Mesenchymal stem cell (in vitro differentiated cells and primary cell): Measurements from ENCODE around the gene IGSF22.

Source experiments
- DNase-seq: peaks from one replicate; pipeline ENCODE4 v3.0.0-alpha.2; 2013
- H2AFZ ChIP-seq: one replicate; pipeline ENCODE4 v1.6.1; 2013; ENCODE audit warnings: low read depth, mild to moderate bottlenecking, control low read depth, inconsistent platforms, low read length, moderate library complexity
- H2AK5ac ChIP-seq: 2 replicates; pipeline ENCODE4 v1.6.1; 2013; ENCODE audit warnings: low read length, moderate library complexity, mild to moderate bottlenecking, inconsistent platforms; ENCODE audit not compliant: severe bottlenecking
- H2BK120ac ChIP-seq: one replicate; pipeline ENCODE4 v1.6.1; 2013; ENCODE audit warnings: low read depth, mild to moderate bottlenecking, inconsistent platforms, low read length, moderate library complexity
- H2BK12ac ChIP-seq, 2 experiments: one replicate each; pipeline ENCODE4 v1.6.1; 2013; ENCODE audit warnings: inconsistent platforms in 2 of 2, low read length in 2 of 2, mild to moderate bottlenecking in 2 of 2, moderate library complexity in 2 of 2, control low read depth in 1 of 2
- H2BK15ac ChIP-seq: one replicate; pipeline ENCODE4 v1.6.1; 2013; ENCODE audit warnings: mild to moderate bottlenecking, low read depth, inconsistent platforms; ENCODE audit not compliant: poor library complexity, severe bottlenecking
- H2BK5ac ChIP-seq: 2 replicates; pipeline ENCODE4 v1.6.1; 2013; ENCODE audit warnings: low read depth, mild to moderate bottlenecking, low read length, control low read depth, inconsistent platforms; ENCODE audit not compliant: poor library complexity, severe bottlenecking
- H3K14ac ChIP-seq, 2 experiments: one replicate each; pipeline ENCODE4 v1.6.1; 2013; ENCODE audit warnings: inconsistent platforms in 2 of 2, low read length in 2 of 2, control low read depth in 1 of 2, mild to moderate bottlenecking in 1 of 2, moderate library complexity in 1 of 2
- H3K18ac ChIP-seq, 2 experiments: one replicate each; pipeline ENCODE4 v1.6.1; 2013; ENCODE audit warnings: inconsistent platforms in 2 of 2, low read length in 2 of 2, control low read depth in 1 of 2, low read depth in 1 of 2, mild to moderate bottlenecking in 1 of 2
- H3K23ac ChIP-seq, 2 experiments: one replicate each; pipeline ENCODE4 v1.6.1; 2013; ENCODE audit warnings: inconsistent platforms in 2 of 2, low read length in 2 of 2, mild to moderate bottlenecking in 2 of 2, moderate library complexity in 2 of 2, control low read depth in 1 of 2
- H3K27ac ChIP-seq: 2 replicates; pipeline ENCODE4 v1.5.1; 2013; ENCODE audit warnings: mild to moderate bottlenecking, moderate library complexity, low read length, control low read depth, inconsistent platforms; ENCODE audit not compliant: poor library complexity, severe bottlenecking
- H3K27me3 ChIP-seq, 2 experiments: 2 replicates each; pipeline versions ENCODE4 v1.6.1 to v1.7.0; 2013; ENCODE audit warnings: low read length in 2 of 2, mild to moderate bottlenecking in 2 of 2, moderate library complexity in 2 of 2, control low read depth in 1 of 2, inconsistent platforms in 1 of 2; ENCODE audit not compliant: control insufficient read depth in 1 of 2, insufficient read depth in 1 of 2
- H3K36me3 ChIP-seq, 2 experiments: 2 replicates each; pipeline versions ENCODE4 v1.6.1 to v1.7.0; 2013; ENCODE audit warnings: low read length in 2 of 2, control low read depth in 1 of 2, inconsistent platforms in 1 of 2, low read depth in 1 of 2, mild to moderate bottlenecking in 1 of 2; ENCODE audit not compliant: insufficient read depth in 2 of 2, control insufficient read depth in 1 of 2
- H3K4ac ChIP-seq, 2 experiments: one replicate each; pipeline ENCODE4 v1.6.1; 2013; ENCODE audit warnings: inconsistent platforms in 2 of 2, low read length in 2 of 2, mild to moderate bottlenecking in 2 of 2, moderate library complexity in 2 of 2, control low read depth in 1 of 2, low read depth in 1 of 2
- H3K4me1 ChIP-seq: 2 replicates; pipeline ENCODE4 v1.6.1; 2013; ENCODE audit warnings: low read depth, low read length, control low read depth; ENCODE audit not compliant: control insufficient read depth, insufficient read depth
- H3K4me2 ChIP-seq: 2 replicates; pipeline ENCODE4 v1.6.1; 2013; ENCODE audit warnings: low read length, mild to moderate bottlenecking, inconsistent platforms; ENCODE audit not compliant: poor library complexity, severe bottlenecking
- H3K4me3 ChIP-seq, 2 experiments: 2 replicates each; pipeline versions ENCODE4 v1.5.1 to v1.7.0; 2013; ENCODE audit warnings: low read length in 2 of 2, mild to moderate bottlenecking in 2 of 2, control low read depth in 1 of 2, low read depth in 1 of 2; ENCODE audit not compliant: insufficient read depth in 1 of 2
- H3K79me1 ChIP-seq: replicated peaks from 2 replicates; pipeline ENCODE4 v1.6.1; 2013; ENCODE audit warnings: mild to moderate bottlenecking, control low read depth, low read length, inconsistent platforms; ENCODE audit not compliant: poor library complexity, severe bottlenecking
- H3K9ac ChIP-seq: 2 replicates; pipeline ENCODE4 v1.7.0; 2013; ENCODE audit warnings: mild to moderate bottlenecking, low read length, moderate library complexity
- H3K9me3 ChIP-seq: 2 replicates; pipeline ENCODE4 v1.7.0; 2013; ENCODE audit warnings: mild to moderate bottlenecking, low read length; ENCODE audit not compliant: control insufficient read depth
- H4K8ac ChIP-seq: one replicate; pipeline ENCODE4 v1.6.1; 2013; ENCODE audit warnings: inconsistent platforms, mild to moderate bottlenecking, low read length, moderate library complexity
- H4K91ac ChIP-seq: one replicate; pipeline ENCODE4 v1.6.1; 2013; ENCODE audit warnings: mild to moderate bottlenecking, low read length, inconsistent platforms
- WGBS: methylation state at CpG from one replicate; pipeline ENCODE4 v1.1.7; 2013; ENCODE audit warnings: mixed read lengths; 5-methylcytosine and 5-hydroxymethylcytosine counted together

The IGSF22 gene

DNA sequence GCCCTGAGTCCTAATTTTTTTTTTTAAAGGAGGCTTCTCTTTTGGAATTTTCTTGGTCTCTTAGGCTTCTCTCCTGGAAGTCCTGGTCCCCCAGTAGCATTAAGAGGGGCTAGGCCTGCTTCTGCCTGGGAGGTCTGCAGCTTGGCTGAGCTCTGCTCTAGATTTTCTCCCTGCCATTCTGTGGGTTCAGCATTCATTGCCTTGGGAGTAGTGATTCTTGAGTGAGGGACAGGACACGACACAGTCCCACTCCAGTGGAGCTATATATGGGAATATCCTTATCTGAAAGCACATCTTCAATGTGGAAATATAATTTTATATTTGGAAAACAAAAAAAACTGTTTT is 3.7 kb downstream of the IGSF22 start:
- Histone ChIP-seq H2AFZ (no peak overlapping the region), H3K27me3 (peaks cover 19 to 21% of the 10 kb centered on the region in 2 experiments), H2BK12ac (no peak overlapping the region), H3K36me3 (no peaks in the 10 kb centered on the region), H4K8ac (no peak overlapping the region), H3K79me1 (no peaks in the 10 kb centered on the region), H3K4me3 (no peak overlapping the region), H3K9me3 (no peaks in the 10 kb centered on the region), H2AK5ac (no peak overlapping the region), H2BK120ac (no peak overlapping the region), H4K91ac (no peak overlapping the region), H3K14ac (no peak overlapping the region), H3K4me2 (peak overlapping the region; percentile 92), H2BK5ac (no peak overlapping the region), H3K4ac (no peak overlapping the region), H3K27ac (no peak overlapping the region), H3K9ac (no peak overlapping the region), H2BK15ac (no peak overlapping the region), H3K4me1 (peaks cover 10% of the 10 kb centered on the region), H3K23ac (no peak overlapping the region), H3K18ac (no peak overlapping the region)
- WGBS, result 17% methylated on average over 1 of the region's 1 CpG
- no peak for DNase-seq

DNA sequence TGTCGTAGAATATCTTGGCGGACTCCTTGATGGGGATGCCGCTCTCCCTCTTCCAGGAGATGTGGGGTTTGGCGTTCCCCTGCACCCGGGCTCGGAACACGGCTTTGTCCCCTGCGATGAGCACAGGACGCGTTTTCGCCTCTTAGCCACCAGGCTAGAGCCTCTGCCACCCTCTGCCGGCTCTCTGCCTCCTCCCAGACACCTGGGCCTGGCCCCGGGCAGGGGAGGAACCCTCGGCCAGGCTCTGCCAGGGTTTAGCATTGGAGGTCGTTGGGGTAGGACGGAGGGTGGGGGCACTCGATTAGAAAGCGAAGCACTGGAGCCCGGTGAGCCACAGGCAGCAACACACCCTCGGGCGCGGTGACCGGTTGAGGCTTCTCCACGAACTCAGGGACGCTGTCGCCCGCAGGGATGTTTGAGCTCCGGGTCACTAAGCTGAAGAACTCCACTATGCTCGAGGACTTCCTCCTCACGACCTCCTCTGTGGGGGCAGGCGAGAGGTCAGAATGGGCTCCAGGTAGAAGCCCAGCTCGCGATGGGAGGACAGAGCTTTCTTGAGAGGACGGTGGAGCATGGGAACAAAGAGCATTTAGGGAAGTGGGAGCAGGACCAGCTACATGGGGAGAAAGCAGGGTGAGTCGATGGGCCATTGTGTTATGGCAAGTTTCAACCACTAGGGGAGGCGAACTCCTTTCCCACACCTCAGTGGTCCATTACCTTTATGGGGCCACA is 4.3 kb downstream of the IGSF22 start:
- peak overlapping the region; percentile 73 for H3K9ac ChIP-seq
- peak; percentile 63 for DNase-seq
- no peak overlapping the region for H2AK5ac ChIP-seq
- no peaks in the 10 kb centered on the region for H3K9me3 ChIP-seq
- H2BK15ac ChIP-seq, result no peak overlapping the region
- peak overlapping the region; percentile 92 for H3K4me2 ChIP-seq
- H3K27ac ChIP-seq, result no peak overlapping the region
- H2AFZ ChIP-seq, result peak overlapping the region; percentile 87
- no peak overlapping the region for H3K14ac ChIP-seq
- WGBS, result 3% methylated on average over 29 of the region's 36 CpGs
- H3K27me3 ChIP-seq, result peaks cover 23 to 24% of the 10 kb centered on the region in 2 experiments
- H3K18ac ChIP-seq, result peak overlapping the region in 1 of 2 experiments; percentile 63
- H2BK5ac ChIP-seq, result no peak overlapping the region
- no peak overlapping the region for H3K23ac ChIP-seq
- no peaks in the 10 kb centered on the region for H3K36me3 ChIP-seq
- peak overlapping the region in 1 of 2 experiments; percentile 37 for H2BK12ac ChIP-seq
- H4K91ac ChIP-seq, result no peak overlapping the region
- no peaks in the 10 kb centered on the region for H3K79me1 ChIP-seq
- no peak overlapping the region for H2BK120ac ChIP-seq
- peak overlapping the region; percentile 49 to 81 for H3K4me3 ChIP-seq
- peaks cover 10% of the 10 kb centered on the region for H3K4me1 ChIP-seq
- peak overlapping the region; percentile 1 for H4K8ac ChIP-seq
- no peak overlapping the region for H3K4ac ChIP-seq

- Histone ChIP-seq H3K4me1 (peaks cover 10% of the 10 kb centered on the region), H2AK5ac (no peak overlapping the region), H3K9me3 (no peaks in the 10 kb centered on the region), H3K4me2 (peak overlapping the region; percentile 92), H3K14ac (no peak overlapping the region), H3K23ac (no peak overlapping the region), H2BK15ac (no peak overlapping the region), H3K4ac (no peak overlapping the region), H2BK5ac (no peak overlapping the region), H2BK12ac (no peak overlapping the region), H2BK120ac (no peak overlapping the region), H3K27ac (no peak overlapping the region), H3K36me3 (no peaks in the 10 kb centered on the region), H4K91ac (no peak overlapping the region), H3K27me3 (peaks cover 20 to 22% of the 10 kb centered on the region in 2 experiments), H3K18ac (peak overlapping the region in 1 of 2 experiments; percentile 63), H3K4me3 (peak overlapping the region; percentile 51 to 81), H3K79me1 (no peaks in the 10 kb centered on the region), H4K8ac (peak overlapping the region; percentile 31), H2AFZ (peak overlapping the region; percentile 87), H3K9ac (peak overlapping the region; percentile 73)
- DNase-seq, result peak; percentile 77
- WGBS, result 8% methylated on average over 39 of the region's 41 CpGs
These were observed 5.0 kb downstream of the IGSF22 start for GRCh38 chr11:18720808-18721560.

GRCh38 chr11:18720091-18720807 is 5.7 kb downstream of the IGSF22 start:
- H3K9me3 ChIP-seq, result no peaks in the 10 kb centered on the region
- H2BK120ac ChIP-seq, result no peak overlapping the region
- H3K9ac ChIP-seq, result peak overlapping the region; percentile 73
- no peak overlapping the region for H2AK5ac ChIP-seq
- no peak overlapping the region for H3K27ac ChIP-seq
- WGBS, result 83% methylated on average over 5 of the region's 5 CpGs
- no peak overlapping the region for H4K8ac ChIP-seq
- DNase-seq, result no peak
- H3K14ac ChIP-seq, result no peak overlapping the region
- H4K91ac ChIP-seq, result no peak overlapping the region
- H3K27me3 ChIP-seq, result peaks cover 18 to 25% of the 10 kb centered on the region in 2 experiments
- H3K36me3 ChIP-seq, result no peaks in the 10 kb centered on the region
- no peak overlapping the region for H2BK15ac ChIP-seq
- H2AFZ ChIP-seq, result no peak overlapping the region
- H3K23ac ChIP-seq, result no peak overlapping the region
- H2BK12ac ChIP-seq, result no peak overlapping the region
- no peak overlapping the region for H3K4ac ChIP-seq
- no peaks in the 10 kb centered on the region for H3K79me1 ChIP-seq
- peak overlapping the region in 1 of 2 experiments; percentile 81 for H3K4me3 ChIP-seq
- no peak overlapping the region for H3K18ac ChIP-seq
- no peak overlapping the region for H2BK5ac ChIP-seq
- H3K4me2 ChIP-seq, result no peak overlapping the region
- peaks cover 10% of the 10 kb centered on the region for H3K4me1 ChIP-seq
